SU-DHL-6 (cell line): ENCODE results near the gene WDR53.

ENCODE experiments used
- H2AFZ ChIP-seq: fragments of 200-600 bp; sonication (generic); 2 replicates; pipeline ENCODE4 v1.6.1; 2014; ENCODE audit warnings: low read depth, mild to moderate bottlenecking, moderate library complexity, mixed read lengths, antibody characterized with exemption, low read length; ENCODE audit not compliant: severe bottlenecking
- H3F3A ChIP-seq: fragments of 200-600 bp; shearing (Covaris generic); 2 replicates; pipeline ENCODE4 v1.6.0; 2016; ENCODE audit warnings: antibody characterized with exemption, mild to moderate bottlenecking; ENCODE audit not compliant: insufficient read depth
- H3K27ac ChIP-seq: fragments of 200-600 bp; sonication (generic); 2 replicates; pipeline ENCODE4 v1.5.1; 2016; ENCODE audit warnings: low read depth, mild to moderate bottlenecking, low read length, moderate library complexity, mixed read lengths
- H3K27me3 ChIP-seq: fragments of 200-600 bp; sonication (generic), shearing (Covaris generic); 2 replicates; pipeline ENCODE4 v1.6.0; 2014; ENCODE audit warnings: mild to moderate bottlenecking, low read length
- H3K36me3 ChIP-seq: fragments of 200-600 bp; sonication (generic); 2 replicates; pipeline ENCODE4 v1.6.1; 2014; ENCODE audit warnings: mild to moderate bottlenecking, low read length, mixed read lengths
- H3K4me2 ChIP-seq: fragments of 300-600, 200-600 bp; shearing (Covaris generic), sonication (generic); 2 replicates; pipeline ENCODE4 v1.6.0; 2014; ENCODE audit warnings: low read length, low read depth, mild to moderate bottlenecking; ENCODE audit not compliant: poor library complexity, severe bottlenecking
- H3K4me3 ChIP-seq: fragments of 200-600 bp; sonication (generic); 2 replicates; pipeline ENCODE4 v1.5.1; 2014; ENCODE audit warnings: antibody characterized with exemption, low read length, mild to moderate bottlenecking, mixed read lengths; ENCODE audit not compliant: insufficient read depth, poor library complexity, severe bottlenecking
- H3K79me2 ChIP-seq: fragments of 200-600 bp; sonication (generic); 2 replicates; pipeline ENCODE4 v1.6.1; 2014; ENCODE audit warnings: mild to moderate bottlenecking, low read length, moderate library complexity; ENCODE audit not compliant: insufficient read depth
- H3K9ac ChIP-seq: fragments of 200-600 bp; sonication (generic); 2 replicates; pipeline ENCODE4 v1.7.0; 2014; ENCODE audit warnings: mild to moderate bottlenecking, low read length
- H3K9me2 ChIP-seq: fragments of 200-600 bp; sonication (generic); replicated peaks from 2 replicates; pipeline ENCODE4 v1.6.1; 2014; ENCODE audit warnings: low read length; ENCODE audit not compliant: insufficient read depth
- H3K9me3 ChIP-seq: fragments of 200-600 bp; sonication (generic); 2 replicates; pipeline ENCODE4 v1.6.1; 2014; ENCODE audit warnings: low read length, mixed read lengths; ENCODE audit not compliant: insufficient read depth
- H4K20me1 ChIP-seq: fragments of 200-600 bp; sonication (generic); 2 replicates; pipeline ENCODE4 v1.6.1; 2014; ENCODE audit warnings: low read depth, mild to moderate bottlenecking, antibody characterized with exemption, low read length, moderate library complexity, mixed read lengths
- CTCF ChIP-seq: fragments of 200-600 bp; sonication (generic); IDR thresholded peaks from one replicate; pipeline ENCODE4 v1.5.1; 2017; ENCODE audit warnings: antibody characterized with exemption, mild to moderate bottlenecking, low read length, moderate library complexity; ENCODE audit not compliant: insufficient read depth, poor library complexity, severe bottlenecking
- EZH2phosphoT487 ChIP-seq: fragments of 200-600 bp; sonication (generic), shearing (Covaris generic); conservative IDR thresholded peaks from 2 replicates; pipeline ENCODE4 v1.6.1; 2018; ENCODE audit warnings: mild to moderate bottlenecking, antibody characterized with exemption, low read length, moderate library complexity, mixed read lengths

WDR53 gene

GRCh38 chr3:196504556-196504955, 63.8 kb downstream of the WDR53 start:
- Histone ChIP-seq H3K79me2 (peaks cover 38% of the 10 kb centered on the region), H3K4me3 (no peak overlapping the region), H3K27ac (no peak overlapping the region), H4K20me1 (peaks cover 7% of the 10 kb centered on the region; the same call in 1 of the 2 replicates), H3K9ac (no peak overlapping the region), H2AFZ (peak overlapping the region; percentile 45), H3F3A (peaks cover 4% of the 10 kb centered on the region), H3K9me3 (peaks cover 12% of the 10 kb centered on the region; the same call in 1 of the 2 replicates), H3K4me2 (no peak overlapping the region), H3K9me2 (no peaks in the 10 kb centered on the region), H3K27me3 (no peaks in the 10 kb centered on the region), H3K36me3 (peaks cover 3% of the 10 kb centered on the region; the same call in 1 of the 2 replicates)
- TF ChIP-seq EZH2phosphoT487: no peak
- TF ChIP-seq CTCF: no peak
